ENCODE data around the gene ELAC1.

GRCh38 chr18:51017140-51017879 is 49.5 kb downstream of the ELAC1 start:
- TF ChIP-seq POLR2A (IDR thresholded peaks at IDR 0.05) (no peak), CTCF (IDR thresholded peaks at IDR 0.05) (no peak)

Data from suprapubic skin (tissue), 3 donors.